CD4-positive, alpha-beta T cell treated with Interleukin-15 for 4 hours (primary cell): ENCODE data around the gene REPS2.
"Not testable (repeated sequence)": the region's sequence is repeated elsewhere in the genome, so short reads cannot be mapped to it uniquely, and the experiment has no call there.

Experiments
- DNase-seq: peaks from one replicate; pipeline ENCODE4 v3.0.0-alpha.2; 2020; ENCODE audit warnings: low spot score

REPS2 gene

GRCh38 chrX:16963216-16963615, 16.8 kb downstream of the REPS2 start:
- DNase-seq = no peak

- not testable (repeated sequence) for DNase-seq
These were observed 18.5 kb downstream of the REPS2 start for GRCh38 chrX:16964976-16965375.

DNA sequence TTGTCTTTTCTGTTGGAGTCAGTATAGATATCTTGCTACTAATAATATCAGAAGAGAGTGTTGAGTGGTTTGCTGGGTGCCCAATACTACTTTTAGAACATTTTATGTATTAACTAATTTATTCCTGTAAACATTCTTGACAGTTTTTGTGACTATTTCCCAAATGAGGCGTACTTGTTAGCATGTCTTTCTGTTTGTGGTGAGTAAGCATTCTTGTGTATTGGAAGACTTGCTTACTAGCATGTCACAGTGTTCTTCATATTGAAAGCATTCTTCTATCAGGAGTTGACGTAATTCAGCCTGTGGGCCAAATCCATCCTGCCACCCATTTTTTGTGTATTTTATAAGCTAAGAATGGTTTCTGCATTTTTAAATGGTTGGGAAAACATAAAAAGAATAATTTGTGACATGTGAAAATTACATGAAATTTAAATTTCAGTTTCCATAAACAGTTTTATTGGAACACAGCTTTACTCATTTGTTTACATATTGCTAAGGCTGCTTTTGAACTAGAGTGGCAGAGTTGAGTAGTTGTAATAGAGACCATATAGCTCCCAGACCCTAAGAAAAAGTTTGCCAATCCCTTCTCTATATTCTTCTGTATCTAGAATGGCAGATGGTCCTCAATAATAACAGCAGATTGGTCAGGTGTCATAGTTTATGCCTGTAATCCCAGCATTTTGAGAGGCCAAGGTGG, 20.4 kb downstream of the REPS2 start:
- no peak for DNase-seq

GRCh38 chrX:16968753-16969152, 22.3 kb downstream of the REPS2 start:
- DNase-seq = not testable (repeated sequence)

DNA sequence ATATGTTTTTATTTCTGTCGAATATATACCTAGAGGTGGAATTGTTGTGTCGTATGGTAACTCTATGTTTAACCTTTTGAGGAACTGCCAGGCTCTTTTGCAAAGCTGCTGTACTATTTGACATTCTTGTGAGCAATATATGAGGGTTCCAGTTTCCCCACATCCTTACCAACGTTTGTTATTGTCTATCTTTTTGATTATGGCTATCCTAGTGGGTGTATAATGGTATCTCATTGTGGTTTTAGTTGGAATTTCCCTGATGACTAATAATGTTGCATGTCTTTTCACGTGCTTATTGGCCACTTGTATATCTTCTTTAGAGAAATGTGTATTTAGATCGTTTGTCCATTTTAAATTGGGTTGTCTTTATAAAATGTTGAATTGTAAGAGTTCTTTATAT, 24.5 kb downstream of the REPS2 start:
- no peak for DNase-seq

GRCh38 chrX:16971694-16972093, 25.2 kb downstream of the REPS2 start:
- no peak for DNase-seq

GRCh38 chrX:16975233-16975632, 28.8 kb downstream of the REPS2 start:
- no peak for DNase-seq

GRCh38 chrX:16977771-16978170, 31.3 kb downstream of the REPS2 start:
- DNase-seq = no peak

GRCh38 chrX:16978193-16978984, 31.9 kb downstream of the REPS2 start:
- DNase-seq = no peak

DNA sequence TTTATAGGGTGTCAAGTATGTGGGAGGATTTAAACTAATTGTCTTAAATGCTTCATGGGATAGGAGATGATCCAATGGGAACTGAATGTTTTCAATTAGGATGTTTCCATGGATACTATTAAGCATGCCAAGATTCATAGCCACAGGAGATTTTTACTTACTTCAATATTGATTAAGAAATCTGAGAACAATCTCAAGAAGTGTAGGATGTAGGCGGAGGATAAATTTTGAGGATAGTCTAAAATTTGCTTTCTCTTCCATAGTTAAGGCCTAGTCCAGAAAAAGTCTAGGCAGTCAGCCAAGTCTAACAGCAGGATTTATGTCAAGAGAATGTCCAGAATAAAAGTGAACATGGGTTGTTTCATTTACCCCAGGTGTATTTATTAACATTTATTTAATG, 32.8 kb downstream of the REPS2 start:
- no peak for DNase-seq

- DNase-seq = no peak
These were observed 34.8 kb downstream of the REPS2 start for GRCh38 chrX:16981209-16981608.

DNA sequence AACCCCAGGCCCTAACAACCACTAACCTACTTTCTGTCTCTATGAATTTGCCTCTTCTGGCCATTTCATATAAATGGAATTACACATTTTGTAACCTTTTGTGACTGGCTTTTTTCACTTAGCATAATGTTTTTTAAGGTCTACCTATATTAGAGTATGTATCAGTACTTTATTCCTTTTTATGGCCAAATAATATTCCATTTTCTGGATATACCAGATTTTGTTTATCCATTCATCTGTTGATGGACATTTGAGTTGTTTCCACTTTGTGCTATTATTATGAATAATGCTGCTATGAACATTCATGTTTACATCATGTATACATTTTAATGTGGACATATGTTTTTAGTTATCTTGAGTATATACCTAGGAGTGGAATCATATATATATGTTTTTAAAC, 35.5 kb downstream of the REPS2 start:
- no peak for DNase-seq

- no peak for DNase-seq
These were observed 36.6 kb downstream of the REPS2 start for GRCh38 chrX:16983051-16983450.

DNA sequence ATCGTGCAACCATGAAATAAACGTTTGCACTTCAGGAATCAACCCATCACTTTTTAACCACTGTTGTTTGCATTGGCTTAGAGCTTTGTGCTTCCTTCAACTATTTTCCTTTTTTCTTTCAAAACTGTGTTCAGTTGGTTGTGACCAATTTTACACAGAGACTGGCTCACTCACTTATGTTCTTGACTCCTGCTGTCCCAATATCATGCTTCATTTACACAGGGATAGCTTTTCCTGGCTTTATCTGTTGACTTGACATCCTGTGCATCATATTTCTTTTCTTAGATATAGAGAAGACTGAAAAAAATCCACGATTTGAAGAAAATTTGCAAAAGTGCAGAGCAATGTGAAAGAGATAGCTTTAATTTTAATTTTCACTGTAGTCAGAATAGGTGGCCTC, 38.8 kb downstream of the REPS2 start:
- DNase-seq = no peak

- no peak for DNase-seq
These were observed 39.7 kb downstream of the REPS2 start for GRCh38 chrX:16986169-16986568.

DNA sequence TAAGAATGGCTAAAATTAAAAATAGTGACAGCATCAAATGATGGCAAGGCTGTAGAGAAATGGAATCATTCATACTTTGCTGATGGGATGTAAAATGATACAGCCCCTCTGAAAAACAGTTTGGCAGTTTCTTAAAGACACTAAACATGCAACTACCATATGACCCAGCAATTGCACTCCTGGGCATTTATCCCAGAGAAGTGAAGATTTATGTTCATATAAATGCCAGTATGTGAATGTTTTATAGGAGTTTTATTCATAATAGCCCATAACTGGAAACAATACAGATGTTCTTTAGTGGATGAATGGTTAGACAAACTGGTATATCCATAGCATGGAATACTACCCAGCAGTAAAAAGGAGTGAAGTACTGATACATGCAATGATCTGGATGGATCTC, 43.3 kb downstream of the REPS2 start:
- DNase-seq = no peak

DNA sequence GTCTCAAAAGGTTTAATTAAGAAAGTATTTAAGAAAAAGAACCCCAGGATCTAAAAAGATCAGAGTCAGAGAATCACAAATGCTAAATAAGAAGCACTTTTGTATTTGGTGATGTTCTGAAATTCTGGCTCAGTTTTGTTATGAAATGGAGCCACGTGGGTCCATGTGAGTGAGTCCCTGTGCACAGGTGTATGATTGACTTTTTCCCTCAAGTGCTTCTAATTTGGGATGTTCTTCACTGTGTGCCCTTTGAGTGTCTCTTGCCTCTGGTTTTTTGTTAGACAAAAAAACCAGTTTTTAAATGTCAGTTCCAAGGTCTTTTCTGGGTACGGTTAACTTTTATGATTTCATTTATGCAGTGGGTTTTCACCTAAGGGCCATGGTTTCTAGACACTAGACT, 44.4 kb downstream of the REPS2 start:
- DNase-seq = no peak

DNA sequence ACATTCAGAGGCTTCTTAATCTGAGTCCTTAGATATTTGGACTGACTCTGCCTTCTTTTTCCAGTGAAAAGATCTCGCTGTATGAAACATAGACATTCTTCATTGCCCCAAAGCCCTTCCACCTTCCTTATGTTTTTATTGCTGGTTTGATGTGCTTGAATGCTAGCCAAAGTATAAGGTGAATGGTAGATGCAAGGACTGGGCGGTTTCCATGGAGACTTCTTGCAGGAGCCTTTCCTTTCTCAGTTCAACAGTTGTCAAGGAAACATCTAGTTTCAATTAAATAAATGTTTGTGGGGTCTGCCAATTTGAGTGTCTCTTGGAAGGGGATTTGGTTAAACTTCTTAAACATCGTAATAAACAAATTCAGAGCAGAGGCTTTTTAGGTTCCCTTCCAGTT, 46.0 kb downstream of the REPS2 start:
- no peak for DNase-seq

- DNase-seq = no peak
These were observed 46.5 kb downstream of the REPS2 start for GRCh38 chrX:16992951-16993350.

- DNase-seq = no peak
These were observed 47.4 kb downstream of the REPS2 start for GRCh38 chrX:16993791-16994318.

DNA sequence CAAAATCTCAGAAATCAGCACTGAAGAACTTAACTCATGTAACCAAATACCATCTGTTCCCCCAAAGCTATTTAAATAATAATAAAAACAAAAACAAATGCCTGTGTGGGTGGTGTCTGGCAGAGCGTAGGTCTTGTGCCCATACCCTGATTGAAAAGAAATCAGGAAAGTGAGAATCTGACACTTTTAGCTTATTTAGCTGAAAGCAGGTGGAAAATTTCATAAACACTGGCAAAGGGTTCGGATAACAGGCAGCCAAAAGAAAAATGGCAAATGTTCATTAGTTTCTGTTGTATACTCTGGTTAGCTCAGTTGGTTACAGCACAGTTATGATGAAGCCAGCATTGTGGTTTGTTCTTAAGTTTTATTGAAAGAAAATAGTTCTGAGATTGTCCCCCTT, 48.3 kb downstream of the REPS2 start:
- DNase-seq = no peak

- no peak for DNase-seq
These were observed 50.9 kb downstream of the REPS2 start for GRCh38 chrX:16997313-16997712.

- no peak for DNase-seq
These were observed 52.8 kb downstream of the REPS2 start for GRCh38 chrX:16999275-16999674.

- DNase-seq = no peak
These were observed 54.3 kb downstream of the REPS2 start for GRCh38 chrX:17000751-17001150.
